ENCODE results near the gene MAU2. TPM values are rescaled to one million over a fixed set of nuclear protein-coding genes. Genes with fewer than 3 reads are reported as not detected.

Gene MAU2
- total and polyA plus RNA-seq, 2 of the 13 experiments (the other 11 are each of a cell fraction or from before 2014, with no cell fraction given): 16.8 to 33.8 TPM

GRCh38 chr19:19308373-19308772 is 12.3 kb upstream of the MAU2 start:
- ChIA-PET CTCF (ENCODE audit: low intra/inter-chr PET ratio, low total read pairs) (no interaction called here), POLR2A (no interaction called here)
- BruUV-seq (replicated peaks): no TSS peak
- Histone ChIP-seq H2AFZ (ENCODE audit: low read length) (no peak overlapping the region), H3K4me1 (ENCODE audit: insufficient read depth, low read length) (no peaks in the 10 kb centered on the region), H4K20me1 (ENCODE audit: insufficient read depth, low read length) (no peaks in the 10 kb centered on the region), H3K79me2 (ENCODE audit: insufficient read depth, low read length) (no peaks in the 10 kb centered on the region), H3K9me3 (ENCODE audit: low read length) (no peaks in the 10 kb centered on the region), H3K4me3 (replicated peaks in 1 of 3; ENCODE audit: insufficient read depth in 1 of 3, low read depth in 2 of 3, low read length in 3 of 3) (no peak overlapping the region), H3K9ac (ENCODE audit: insufficient read depth, low read depth, low read length) (no peak overlapping the region), H3K27ac (ENCODE audit: extremely low read length, insufficient read depth, low read length) (no peak overlapping the region), H3K36me3 (replicated peaks in 1 of 2; ENCODE audit: control insufficient read depth in 1 of 2, insufficient read depth in 2 of 2, low read length in 2 of 2) (peaks cover 24 to 79% of the 10 kb centered on the region in 2 experiments), H3K4me2 (ENCODE audit: low read depth, low read length) (no peak overlapping the region), H3K27me3 (ENCODE audit: control insufficient read depth in 1 of 2, insufficient read depth in 2 of 2, low read length in 2 of 2) (no peaks in the 10 kb centered on the region)
- 98% methylated on average over 5 of the region's 10 CpGs for WGBS (ENCODE audit: low lambda C conversion rate)
- TF ChIP-seq ZNF644 (CRISPR knock-in tag; IDR thresholded peaks at IDR 0.05; ENCODE audit: low read depth) (no peak), ZNF639 (CRISPR knock-in tag; conservative IDR thresholded peaks at IDR 0.05) (no peak), ZNF329 (CRISPR knock-in tag; IDR thresholded peaks at IDR 0.05; ENCODE audit: low read depth) (no peak), ZBTB10 (CRISPR knock-in tag; IDR thresholded peaks at IDR 0.05; ENCODE audit: borderline replicate concordance) (no peak), KDM5A (IDR thresholded peaks at IDR 0.05; ENCODE audit: borderline replicate concordance, low read length) (no peak), ZNF382 (CRISPR knock-in tag; IDR thresholded peaks at IDR 0.05; ENCODE audit: borderline replicate concordance) (no peak), ZNF704 (CRISPR knock-in tag; IDR thresholded peaks at IDR 0.05; ENCODE audit: borderline replicate concordance) (no peak), CEBPB (IDR thresholded peaks at IDR 0.05; ENCODE audit: borderline replicate concordance, low read depth, low read length) (no peak), PRDM10 (CRISPR knock-in tag; IDR thresholded peaks at IDR 0.05; ENCODE audit: low read depth) (no peak), NFIC (IDR thresholded peaks at IDR 0.05; ENCODE audit: low read length) (no peak), MBNL3 (CRISPR knock-in tag; conservative IDR thresholded peaks at IDR 0.05) (no peak)
- FAIRE-seq (no peak), ATAC-seq (no peak), DNase-seq (ENCODE audit: low spot score) (no peak)
- in situ Hi-C loops (cut with HindIII; ENCODE audit: extremely low pct_ligation_motif_present, low pct_unique_long_range_greater_than_20kb): no loop called here
- intact Hi-C loops (cut with micrococcal nuclease; ENCODE audit: unreplicated experiment): no loop called here

All from HepG2 (cell line).